ENCODE measurements around the gene KNTC1.
"Not testable (repeated sequence)": the region's sequence is repeated elsewhere in the genome, so short reads cannot be mapped to it uniquely, and the experiment has no call there.

Gene KNTC1, protein sequence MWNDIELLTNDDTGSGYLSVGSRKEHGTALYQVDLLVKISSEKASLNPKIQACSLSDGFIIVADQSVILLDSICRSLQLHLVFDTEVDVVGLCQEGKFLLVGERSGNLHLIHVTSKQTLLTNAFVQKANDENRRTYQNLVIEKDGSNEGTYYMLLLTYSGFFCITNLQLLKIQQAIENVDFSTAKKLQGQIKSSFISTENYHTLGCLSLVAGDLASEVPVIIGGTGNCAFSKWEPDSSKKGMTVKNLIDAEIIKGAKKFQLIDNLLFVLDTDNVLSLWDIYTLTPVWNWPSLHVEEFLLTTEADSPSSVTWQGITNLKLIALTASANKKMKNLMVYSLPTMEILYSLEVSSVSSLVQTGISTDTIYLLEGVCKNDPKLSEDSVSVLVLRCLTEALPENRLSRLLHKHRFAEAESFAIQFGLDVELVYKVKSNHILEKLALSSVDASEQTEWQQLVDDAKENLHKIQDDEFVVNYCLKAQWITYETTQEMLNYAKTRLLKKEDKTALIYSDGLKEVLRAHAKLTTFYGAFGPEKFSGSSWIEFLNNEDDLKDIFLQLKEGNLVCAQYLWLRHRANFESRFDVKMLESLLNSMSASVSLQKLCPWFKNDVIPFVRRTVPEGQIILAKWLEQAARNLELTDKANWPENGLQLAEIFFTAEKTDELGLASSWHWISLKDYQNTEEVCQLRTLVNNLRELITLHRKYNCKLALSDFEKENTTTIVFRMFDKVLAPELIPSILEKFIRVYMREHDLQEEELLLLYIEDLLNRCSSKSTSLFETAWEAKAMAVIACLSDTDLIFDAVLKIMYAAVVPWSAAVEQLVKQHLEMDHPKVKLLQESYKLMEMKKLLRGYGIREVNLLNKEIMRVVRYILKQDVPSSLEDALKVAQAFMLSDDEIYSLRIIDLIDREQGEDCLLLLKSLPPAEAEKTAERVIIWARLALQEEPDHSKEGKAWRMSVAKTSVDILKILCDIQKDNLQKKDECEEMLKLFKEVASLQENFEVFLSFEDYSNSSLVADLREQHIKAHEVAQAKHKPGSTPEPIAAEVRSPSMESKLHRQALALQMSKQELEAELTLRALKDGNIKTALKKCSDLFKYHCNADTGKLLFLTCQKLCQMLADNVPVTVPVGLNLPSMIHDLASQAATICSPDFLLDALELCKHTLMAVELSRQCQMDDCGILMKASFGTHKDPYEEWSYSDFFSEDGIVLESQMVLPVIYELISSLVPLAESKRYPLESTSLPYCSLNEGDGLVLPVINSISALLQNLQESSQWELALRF (N-terminal part only)

DNA sequence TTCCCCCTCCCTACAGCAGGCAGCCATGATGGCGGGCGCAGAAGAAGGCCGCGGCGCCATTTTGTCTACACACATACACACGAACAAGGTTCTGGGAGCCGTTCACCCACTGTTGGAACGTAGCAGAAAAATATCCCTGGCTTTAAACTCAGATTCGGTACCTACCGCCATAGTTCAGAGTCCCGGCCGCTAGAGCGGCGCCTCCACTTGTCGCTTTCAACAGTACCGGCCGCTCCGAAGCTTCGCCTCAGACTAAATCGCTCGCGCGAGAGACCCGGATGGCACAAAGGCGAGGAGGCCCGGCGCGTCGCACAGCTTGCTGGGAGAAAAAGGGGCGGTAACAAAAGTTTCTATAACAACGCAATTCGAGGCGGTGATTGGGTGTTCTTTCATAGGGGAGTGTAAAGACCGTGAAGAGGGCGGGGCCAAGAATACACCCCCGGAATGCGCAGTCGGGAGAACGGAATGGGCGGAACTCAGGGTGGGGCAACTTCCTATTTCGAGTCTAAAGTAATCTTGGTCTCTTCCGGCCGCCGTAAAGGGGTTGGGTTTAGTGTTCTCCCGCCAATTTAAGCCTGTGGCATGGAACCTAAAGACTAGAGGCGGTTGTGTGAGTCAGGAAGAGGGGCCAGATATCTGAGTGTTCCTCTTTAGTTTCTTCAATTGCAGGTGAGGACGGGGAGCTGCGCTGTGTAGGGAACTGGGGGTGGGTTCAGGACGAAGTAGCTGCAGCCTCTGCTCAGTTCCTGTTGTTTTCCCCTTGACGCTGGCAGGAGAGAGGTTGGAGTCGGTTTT lies at the start of gene KNTC1, which contains the start of gene RSRC2:
TSS of gene KNTC1 (plus strand) at position 567 of the 795 bp plus-strand sequence. CDS start 2,815 bp downstream, outside the sequence.
TSS of gene RSRC2 (minus strand) at position 254 of the 795 bp plus-strand sequence. CDS start at position 171, 83 bp downstream.
- DNase-seq = peak; percentile 99

- no peak for DNase-seq
These were observed 46.3 kb upstream of the KNTC1 start for GRCh38 chr12:122480753-122481152.

DNA sequence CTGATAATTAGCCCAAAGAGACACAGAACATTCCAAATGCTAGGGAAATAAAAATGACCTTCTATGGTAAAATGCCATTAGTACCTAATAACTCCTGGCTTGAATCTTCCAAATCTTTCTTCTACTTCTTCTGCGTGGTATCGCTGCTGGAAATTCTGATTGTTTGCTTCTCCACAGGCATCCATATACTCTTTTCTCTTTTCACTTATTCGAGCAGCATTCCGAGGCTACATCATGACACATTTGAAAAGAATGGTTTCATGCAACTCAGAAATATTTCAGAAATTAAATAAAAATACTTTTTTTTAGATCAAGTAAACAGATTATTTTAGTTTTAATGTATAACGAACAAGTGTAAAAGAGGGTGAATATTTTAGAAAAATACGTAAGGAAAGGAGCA lies 45.2 kb upstream of the KNTC1 start:
- DNase-seq = no peak

- DNase-seq = no peak
These were observed 43.1 kb upstream of the KNTC1 start for GRCh38 chr12:122483969-122484368.

DNA sequence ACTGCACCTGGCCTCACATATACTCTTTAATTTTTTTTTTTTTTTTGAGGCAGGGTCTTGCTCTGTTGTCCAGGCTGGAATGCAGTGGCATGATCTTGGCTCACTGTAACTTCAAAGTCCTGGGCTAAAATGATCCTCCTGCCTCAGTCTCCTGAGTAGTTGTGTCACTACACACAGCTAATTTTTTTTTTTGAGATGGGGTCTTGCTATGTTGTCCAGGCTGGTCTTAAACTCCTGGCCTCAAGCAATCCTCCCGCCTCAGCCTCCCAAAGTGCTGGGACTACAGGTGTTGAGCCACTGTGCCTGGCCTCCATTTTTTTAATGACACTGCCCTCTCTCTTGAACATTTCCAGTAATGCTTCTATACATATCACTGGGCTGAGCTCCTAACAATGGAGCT lies 42.7 kb upstream of the KNTC1 start:
- DNase-seq = not testable (repeated sequence)

DNA sequence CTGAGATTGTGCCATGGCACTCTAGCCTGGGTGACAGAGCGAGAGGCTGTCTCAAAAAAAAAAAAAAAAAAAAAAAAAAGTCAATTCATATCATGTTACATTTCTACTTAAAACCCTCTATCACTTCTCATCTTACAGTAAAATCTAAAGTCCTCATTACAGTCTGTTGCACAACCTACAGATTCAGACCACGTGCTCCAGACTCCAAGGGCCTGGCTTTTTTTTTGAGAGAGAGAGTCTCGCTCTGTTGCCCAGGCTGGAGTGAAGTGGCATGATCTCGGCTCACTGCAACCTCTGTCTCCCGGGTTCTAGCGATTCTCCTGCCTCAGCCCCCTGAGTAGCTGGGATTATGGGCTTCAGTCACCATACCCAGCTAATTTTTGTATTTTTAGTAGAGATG lies 40.7 kb upstream of the KNTC1 start:
- not testable (repeated sequence) for DNase-seq

DNA sequence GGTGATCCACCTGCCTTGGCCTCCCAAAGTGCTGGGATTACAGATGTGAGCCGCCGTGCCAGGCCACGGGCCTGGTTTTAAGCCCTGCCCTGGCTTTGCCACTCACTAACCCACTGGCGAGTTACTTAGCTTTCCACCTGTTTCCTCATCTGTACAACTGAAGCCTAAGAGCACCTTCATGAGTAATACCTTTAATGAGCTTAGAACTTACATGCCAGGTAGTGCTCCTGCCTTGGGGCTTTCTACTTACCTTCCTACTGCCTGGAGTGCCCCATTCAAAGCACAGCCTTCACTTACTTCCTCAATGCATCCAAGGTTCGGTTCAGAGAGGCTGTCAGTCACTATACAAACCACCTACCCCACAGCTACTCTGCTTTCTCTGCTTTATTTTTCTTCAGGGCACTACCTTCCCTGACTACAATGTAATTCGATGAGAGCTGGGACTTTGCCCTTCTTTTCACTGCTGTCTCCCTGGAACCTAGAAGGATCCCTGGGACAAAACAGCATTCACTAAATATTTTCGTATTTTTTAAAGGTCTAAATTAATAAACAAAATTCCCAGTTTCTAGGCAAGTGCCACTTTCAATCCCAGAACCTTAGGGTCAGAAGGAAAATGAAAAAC lies 40.1 kb upstream of the KNTC1 start:
- DNase-seq = no peak

- DNase-seq = not testable (repeated sequence)
These were observed 39.2 kb upstream of the KNTC1 start for GRCh38 chr12:122487807-122488206.

DNA sequence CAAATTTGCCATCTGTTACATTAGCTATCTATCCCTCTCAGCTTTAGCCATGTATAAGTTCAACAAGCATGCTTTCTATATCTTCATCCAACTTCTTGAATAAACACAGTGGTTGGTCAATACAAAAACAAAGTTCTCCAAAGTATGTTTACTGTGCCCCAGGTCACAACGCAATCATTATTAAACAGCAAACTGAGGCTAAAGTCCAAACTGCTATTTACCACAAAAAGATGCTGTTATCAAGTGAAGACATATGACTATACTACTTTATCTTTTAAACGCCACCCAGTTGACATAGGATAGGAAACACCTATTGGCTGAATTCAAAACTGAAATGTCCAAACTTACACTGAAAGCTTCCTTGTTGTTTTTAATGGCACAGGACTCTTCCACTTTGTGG lies 38.0 kb upstream of the KNTC1 start:
- DNase-seq = no peak

GRCh38 chr12:122491991-122492390 lies 35.1 kb upstream of the KNTC1 start:
- no peak for DNase-seq

DNA sequence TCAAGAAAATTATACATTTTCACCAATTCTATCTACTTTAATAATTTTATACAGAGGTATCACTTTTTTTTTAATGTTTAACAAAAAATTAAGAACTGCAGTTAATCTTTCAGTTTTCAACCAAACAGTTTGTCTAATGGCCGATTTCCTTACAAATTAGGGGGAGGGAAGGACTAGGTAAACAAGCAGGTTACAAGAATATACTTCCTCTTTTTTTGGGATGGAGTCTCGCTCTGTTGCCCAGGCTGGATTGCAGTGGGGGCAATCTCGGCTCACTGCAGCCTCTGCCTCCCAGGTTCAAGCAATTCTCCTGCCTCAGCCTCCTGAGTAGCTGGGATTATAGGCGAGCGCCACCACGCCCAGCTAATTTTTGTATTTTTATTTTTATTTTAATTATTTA lies 33.8 kb upstream of the KNTC1 start:
- not testable (repeated sequence) for DNase-seq

GRCh38 chr12:122495258-122495657 lies 31.8 kb upstream of the KNTC1 start:
- no peak for DNase-seq

DNA sequence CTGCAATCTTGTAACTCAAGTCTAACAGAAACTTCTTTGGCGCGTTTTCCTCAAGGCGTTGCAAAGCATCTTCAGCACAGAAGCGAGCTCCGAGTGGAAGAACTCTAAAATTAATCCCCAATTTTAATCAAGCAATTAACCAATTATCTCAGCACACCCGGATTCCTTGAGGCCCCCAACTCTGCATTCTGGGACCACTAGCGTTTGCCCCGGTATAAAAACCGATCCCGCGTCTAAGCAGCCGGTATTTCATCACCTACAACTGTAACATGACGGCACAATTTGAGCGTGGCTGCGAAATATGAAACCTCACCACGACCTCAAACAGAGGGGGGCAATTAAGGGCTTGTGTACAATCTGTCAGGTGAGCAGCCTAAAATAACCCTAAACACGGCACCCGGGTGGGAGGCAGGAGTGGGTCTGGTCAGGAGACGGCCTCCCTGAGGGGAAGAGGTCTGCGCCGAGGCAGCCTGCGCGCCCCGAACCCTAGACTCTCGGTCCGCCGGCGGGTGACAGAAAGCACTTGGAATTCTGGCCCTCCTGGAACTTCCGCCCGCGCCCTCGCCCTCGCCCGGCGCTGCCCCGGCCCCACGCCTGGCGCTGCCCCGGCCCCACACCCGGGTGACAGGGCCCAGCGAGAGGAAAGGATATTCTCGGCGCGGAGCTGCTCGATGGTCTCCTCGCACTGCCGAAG lies 26.9 kb upstream of the KNTC1 start:
- DNase-seq = peak; percentile 29

- DNase-seq = peak; percentile 97
These were observed 26.2 kb upstream of the KNTC1 start, which contains the start of gene ZCCHC8 for GRCh38 chr12:122500685-122501488. Gene ZCCHC8, minus strand, starts transcription at chr12:122500932. Its CDS starts 92 bp downstream, at chr12:122500840.

DNA sequence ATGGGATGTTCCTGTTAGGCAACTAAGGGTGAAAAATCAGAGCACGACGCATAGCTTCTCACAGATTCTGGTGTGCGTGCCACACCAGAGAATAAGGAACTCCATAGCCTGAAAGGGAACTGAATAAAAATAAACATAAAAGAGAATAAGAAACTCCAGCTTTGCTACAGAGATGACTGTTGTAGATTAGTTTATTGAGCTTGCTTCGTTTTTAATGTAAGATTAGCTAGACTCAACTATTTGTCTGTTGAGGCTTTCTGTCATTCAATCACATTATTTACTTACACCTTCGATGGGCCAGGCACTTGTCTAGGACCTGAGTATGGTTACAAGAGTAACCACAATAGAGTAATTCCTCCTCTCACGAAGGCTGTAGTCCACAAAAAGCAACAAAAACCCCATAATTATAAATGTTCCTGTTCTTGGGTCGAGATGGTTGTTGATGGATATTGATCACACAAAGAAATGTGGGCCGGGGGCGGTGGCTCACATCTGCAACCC lies 25.5 kb upstream of the KNTC1 start:
- DNase-seq = no peak

GRCh38 chr12:122503147-122503751 lies 23.8 kb upstream of the KNTC1 start:
- no peak for DNase-seq

DNA sequence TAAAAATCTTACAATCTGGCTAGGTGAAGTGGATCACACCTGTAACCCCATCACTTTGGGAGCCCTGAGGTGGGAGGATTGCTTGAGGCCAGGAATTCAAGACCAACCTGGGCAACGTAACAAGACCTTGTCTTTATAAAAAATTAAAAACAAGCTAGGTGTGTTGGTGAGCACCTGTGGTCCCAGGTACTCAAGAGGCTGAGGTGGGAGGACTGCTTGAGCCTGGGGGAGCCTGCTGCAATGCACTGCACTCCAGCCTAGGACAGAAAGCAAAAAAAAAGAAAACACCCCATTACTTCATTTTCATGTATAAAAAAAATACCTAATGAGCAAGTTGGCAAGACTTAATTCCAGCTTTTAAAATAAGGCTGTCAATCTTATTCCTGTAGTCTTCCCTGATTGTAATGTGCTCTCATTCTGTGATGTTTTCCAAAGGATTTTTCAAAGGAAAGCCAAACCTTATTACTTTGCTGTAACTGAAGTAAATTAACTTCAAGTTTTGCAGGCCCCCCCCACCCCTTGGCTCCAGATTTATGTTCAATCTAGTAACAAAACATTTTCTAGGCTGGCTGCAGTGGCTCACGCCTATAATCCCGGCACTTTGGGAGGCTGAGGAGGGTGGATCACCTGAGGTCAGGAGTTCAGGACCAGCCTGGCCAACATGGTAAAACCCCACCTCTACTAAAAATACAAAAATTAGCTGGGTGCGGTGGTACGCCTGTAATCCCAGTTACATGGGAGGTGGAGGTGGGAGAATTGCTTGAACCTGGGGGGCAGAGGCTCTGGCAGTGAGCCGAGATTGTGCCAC lies 23.1 kb upstream of the KNTC1 start:
- DNase-seq = no peak

DNA sequence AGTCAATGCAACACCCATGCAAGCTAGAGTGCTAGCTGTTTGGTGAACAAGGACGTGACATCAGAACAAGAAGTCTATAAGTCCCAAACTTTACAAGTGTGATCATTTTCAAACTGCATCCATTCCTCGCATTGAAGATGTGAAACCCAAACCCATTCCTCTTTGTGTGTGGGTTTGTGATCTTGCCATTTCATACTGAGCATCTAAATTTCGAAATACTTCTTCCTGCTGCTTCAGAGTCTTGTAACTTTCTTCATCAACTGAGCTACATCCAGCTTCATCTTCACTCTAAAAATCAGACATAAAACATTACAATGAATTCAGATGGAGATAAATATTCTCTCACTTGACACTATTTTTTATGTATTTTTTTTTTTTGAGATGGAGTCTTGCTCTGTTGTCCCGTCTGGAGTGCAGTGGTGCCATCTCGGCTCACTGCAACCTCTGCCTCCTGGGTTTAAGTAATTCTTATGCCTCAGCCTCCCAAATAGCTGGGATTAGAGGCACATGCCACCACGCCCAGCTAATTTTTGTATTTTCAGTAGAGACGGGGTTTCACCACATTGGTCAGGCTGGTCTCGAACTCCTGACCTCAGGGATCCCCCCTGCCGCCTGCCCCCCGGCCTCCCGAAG lies 21.5 kb upstream of the KNTC1 start:
- DNase-seq = no peak
